Lower lobe of right lung (tissue), 2 donors: Measurements from ENCODE around the gene MYO5A. TPM values are rescaled to one million over a fixed set of nuclear protein-coding genes. Genes with fewer than 3 reads are reported as not detected.
A peak's percentile ranks its signal among the peaks of the same experiment; 100 is the strongest.
"Not testable (repeated sequence)": the region's sequence is repeated elsewhere in the genome, so short reads cannot be mapped to it uniquely, and the experiment has no call there.

ENCODE experiments used
- ATAC-seq, 2 donors: fragments of 200-7000 bp; cut with Tn5 transposase; one replicate each; pipeline ENCODE4 v1.9.1; 2020 to 2022; ENCODE audit warnings: mild to moderate bottlenecking in 2 of 2, moderate library complexity in 2 of 2
- DNase-seq: peaks from one replicate; pipeline ENCODE4 v3.0.0-alpha.2; 2020
- H3K27ac ChIP-seq: fragments of 200-600 bp; one replicate; pipeline ENCODE4 v1.8.0; 2022
- H3K27me3 ChIP-seq: fragments of 200-600 bp; one replicate; pipeline ENCODE4 v1.8.0; 2022; ENCODE audit warnings: low read depth
- H3K36me3 ChIP-seq: fragments of 200-600 bp; one replicate; pipeline ENCODE4 v1.8.0; 2022; ENCODE audit warnings: mild to moderate bottlenecking
- H3K4me1 ChIP-seq: fragments of 200-600 bp; one replicate; pipeline ENCODE4 v1.8.0; 2022
- H3K4me3 ChIP-seq: fragments of 200-600 bp; one replicate; pipeline ENCODE4 v1.8.0; 2022; ENCODE audit warnings: mild to moderate bottlenecking
- H3K9me3 ChIP-seq: fragments of 200-600 bp; one replicate; pipeline ENCODE4 v1.8.0; 2022
- intact Hi-C: fragments of 100-400 bp; cut with DNase I; formaldehyde crosslinking; loops from one replicate; pipeline ENCODE4 v1.11.0; 2022
- total RNA-seq: library from RNA; stranded (reverse); fragmentation: NEBNext Ultra II Directional; extraction: Animal tissue kit (Norgen Biotek cat#: 25700); gene quantifications from one replicate; pipeline ENCODE4 v1.2.1, GENCODE V29; 2021
- TF ChIP-seq, protein P1 (sequence below): fragments of 200-600 bp; IDR thresholded peaks from one replicate; pipeline ENCODE4 v1.8.0; 2022; ENCODE audit warnings: antibody characterized with exemption, mild to moderate bottlenecking
- donor health status: DM: no; HTN: yes; CAD: no; lungs with severe emphysema.

MYO5A gene
- total RNA-seq, 1 donor from 2014 or later: 36.1 TPM

DNA sequence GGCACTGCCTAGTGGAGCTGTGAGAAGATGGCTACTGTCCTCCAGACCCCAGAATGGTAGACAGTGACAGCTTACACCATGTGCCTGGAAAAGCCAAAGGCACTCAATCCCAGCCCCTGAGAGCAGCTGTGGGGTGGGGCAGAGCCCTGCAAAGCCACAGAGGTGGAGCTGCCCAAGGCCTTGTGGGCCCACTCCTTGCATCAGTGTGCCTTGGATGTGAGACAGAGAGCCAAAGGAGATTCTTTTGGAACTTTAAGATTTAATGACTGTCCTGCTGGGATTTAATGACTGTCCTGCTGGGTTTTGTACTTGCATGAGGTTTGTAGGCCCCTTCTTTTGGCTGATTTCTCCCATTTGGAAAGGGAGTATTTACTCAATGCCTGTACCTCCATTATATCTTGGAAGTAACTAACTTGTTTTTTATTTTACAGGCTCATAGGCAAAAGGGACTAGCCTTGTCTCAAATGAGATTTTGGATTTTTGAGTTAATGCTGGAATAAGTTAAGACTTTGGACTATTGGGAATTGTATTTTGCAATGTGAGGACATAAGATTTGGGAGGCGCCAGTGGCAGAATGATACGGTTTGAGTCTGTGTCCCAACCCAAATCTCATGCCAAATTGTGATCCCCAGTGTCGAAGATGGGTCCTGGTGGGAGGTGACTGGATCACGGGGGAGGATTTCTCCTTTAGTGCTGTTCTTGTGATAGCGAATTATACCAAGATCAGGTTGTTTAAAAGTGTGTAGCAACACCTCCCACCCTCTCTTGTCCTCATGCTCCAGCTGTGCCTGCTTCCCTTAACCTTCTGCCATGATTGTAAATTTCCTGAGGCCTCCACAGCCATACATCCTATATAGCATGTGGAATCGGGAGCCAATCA lies 80.4 kb downstream of the MYO5A start:
- Histone ChIP-seq H3K4me3 (no peak overlapping the region), H3K27me3 (no peaks in the 10 kb centered on the region), H3K27ac (no peak overlapping the region), H3K36me3 (no peaks in the 10 kb centered on the region), H3K9me3 (no peaks in the 10 kb centered on the region), H3K4me1 (peaks cover 7% of the 10 kb centered on the region)
- no peak for ATAC-seq
- TF ChIP-seq, protein P1, sequence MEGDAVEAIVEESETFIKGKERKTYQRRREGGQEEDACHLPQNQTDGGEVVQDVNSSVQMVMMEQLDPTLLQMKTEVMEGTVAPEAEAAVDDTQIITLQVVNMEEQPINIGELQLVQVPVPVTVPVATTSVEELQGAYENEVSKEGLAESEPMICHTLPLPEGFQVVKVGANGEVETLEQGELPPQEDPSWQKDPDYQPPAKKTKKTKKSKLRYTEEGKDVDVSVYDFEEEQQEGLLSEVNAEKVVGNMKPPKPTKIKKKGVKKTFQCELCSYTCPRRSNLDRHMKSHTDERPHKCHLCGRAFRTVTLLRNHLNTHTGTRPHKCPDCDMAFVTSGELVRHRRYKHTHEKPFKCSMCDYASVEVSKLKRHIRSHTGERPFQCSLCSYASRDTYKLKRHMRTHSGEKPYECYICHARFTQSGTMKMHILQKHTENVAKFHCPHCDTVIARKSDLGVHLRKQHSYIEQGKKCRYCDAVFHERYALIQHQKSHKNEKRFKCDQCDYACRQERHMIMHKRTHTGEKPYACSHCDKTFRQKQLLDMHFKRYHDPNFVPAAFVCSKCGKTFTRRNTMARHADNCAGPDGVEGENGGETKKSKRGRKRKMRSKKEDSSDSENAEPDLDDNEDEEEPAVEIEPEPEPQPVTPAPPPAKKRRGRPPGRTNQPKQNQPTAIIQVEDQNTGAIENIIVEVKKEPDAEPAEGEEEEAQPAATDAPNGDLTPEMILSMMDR: no peak
- intact Hi-C loops: no loop called here
- no peak for DNase-seq

GRCh38 chr15:52445954-52446353 lies 82.7 kb downstream of the MYO5A start:
- H3K36me3 ChIP-seq: no peaks in the 10 kb centered on the region
- no peaks in the 10 kb centered on the region for H3K9me3 ChIP-seq
- ATAC-seq (no peak), DNase-seq (no peak)
- intact Hi-C loops: no loop called here
- H3K27me3 ChIP-seq: no peaks in the 10 kb centered on the region
- TF ChIP-seq, protein P1: no peak
- no peak overlapping the region for H3K4me3 ChIP-seq
- peaks cover 7% of the 10 kb centered on the region for H3K4me1 ChIP-seq
- H3K27ac ChIP-seq: no peak overlapping the region

GRCh38 chr15:52445553-52445952 lies 83.1 kb downstream of the MYO5A start:
- Histone ChIP-seq H3K36me3 (no peaks in the 10 kb centered on the region), H3K27me3 (no peaks in the 10 kb centered on the region), H3K27ac (no peak overlapping the region), H3K9me3 (no peaks in the 10 kb centered on the region), H3K4me3 (no peak overlapping the region), H3K4me1 (peaks cover 7% of the 10 kb centered on the region)
- DNase-seq (no peak), ATAC-seq (peak in 1 of 2 donors; percentile 49)
- intact Hi-C loops: no loop called here
- TF ChIP-seq, protein P1: no peak

GRCh38 chr15:52443205-52443604 lies 85.5 kb downstream of the MYO5A start:
- peaks cover 13% of the 10 kb centered on the region for H3K4me1 ChIP-seq
- intact Hi-C loops, H3K4me3 ChIP-seq, ATAC-seq, H3K27ac ChIP-seq, DNase-seq, H3K9me3 ChIP-seq, H3K36me3 ChIP-seq, H3K27me3 ChIP-seq: not testable (repeated sequence)

DNA sequence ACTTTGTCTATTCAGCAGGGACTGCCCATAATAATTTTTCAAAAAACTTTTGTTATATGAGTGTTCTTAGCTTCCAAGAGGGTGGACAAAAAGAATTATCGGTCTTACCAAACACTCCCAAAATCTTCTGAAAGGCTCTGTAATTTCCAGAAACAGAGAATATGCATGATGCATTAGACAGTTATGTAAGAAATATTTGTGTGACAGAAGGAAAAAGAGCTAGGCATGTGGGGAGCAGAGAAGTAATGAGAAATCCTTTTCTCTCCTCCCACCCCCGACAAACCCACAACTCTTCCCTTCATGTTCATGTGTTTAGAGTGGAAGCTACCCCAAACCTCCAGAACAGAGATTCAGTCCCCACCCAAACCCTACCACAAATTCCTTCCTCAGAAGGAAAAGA lies 86.8 kb downstream of the MYO5A start:
- Histone ChIP-seq H3K9me3 (no peaks in the 10 kb centered on the region), H3K27ac (no peak overlapping the region), H3K27me3 (no peaks in the 10 kb centered on the region), H3K36me3 (no peaks in the 10 kb centered on the region), H3K4me3 (no peak overlapping the region), H3K4me1 (peaks cover 16% of the 10 kb centered on the region)
- intact Hi-C loops: no loop called here
- DNase-seq: no peak
- no peak for ATAC-seq
- TF ChIP-seq, protein P1: no peak

DNA sequence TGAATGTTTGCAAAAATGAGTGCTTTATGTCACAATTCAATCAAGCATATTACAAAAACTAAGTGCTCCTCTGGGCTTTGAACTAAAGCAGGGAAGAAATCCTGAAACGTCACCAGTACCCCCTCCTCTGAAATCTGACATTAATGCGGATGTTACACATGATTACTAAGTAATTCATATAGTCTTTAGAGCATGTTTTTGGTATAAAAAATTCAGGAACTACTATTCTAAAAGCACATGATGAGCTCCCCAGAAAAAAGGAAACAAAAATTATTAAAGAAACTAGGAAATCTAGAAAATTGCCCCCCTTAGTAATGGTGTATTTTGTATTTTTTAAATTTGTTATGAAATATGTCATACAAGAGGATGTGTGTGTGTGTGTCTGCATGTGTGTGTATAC lies 87.7 kb downstream of the MYO5A start:
- intact Hi-C loops: no loop called here
- no peak for DNase-seq
- H3K4me3 ChIP-seq: no peak overlapping the region
- no peak for ATAC-seq
- H3K4me1 ChIP-seq: peaks cover 15% of the 10 kb centered on the region
- H3K9me3 ChIP-seq: no peaks in the 10 kb centered on the region
- no peak overlapping the region for H3K27ac ChIP-seq
- H3K27me3 ChIP-seq: no peaks in the 10 kb centered on the region
- TF ChIP-seq, protein P1: no peak
- H3K36me3 ChIP-seq: no peaks in the 10 kb centered on the region
